HG03342 (cell line): ENCODE measurements around the gene AQP5.

Experiments
- ATAC-seq: cut with Tn5 transposase; IDR thresholded peaks from one replicate; pipeline ENCODE4 v1.9.1; 2021; ENCODE audit warnings: mild to moderate bottlenecking, moderate library complexity; ENCODE audit not compliant: unreplicated experiment

The AQP5 gene

GRCh38 chr12:49963976-49964815, 2.5 kb downstream of the AQP5 start:
- ATAC-seq: no peak

GRCh38 chr12:49964849-49965624, 3.4 kb downstream of the AQP5 start:
- no peak for ATAC-seq

GRCh38 chr12:49965836-49966235, 4.2 kb downstream of the AQP5 start:
- ATAC-seq: no peak

- no peak for ATAC-seq
Measured at GRCh38 chr12:49966511-49967041, 4.9 kb downstream of the AQP5 start.

GRCh38 chr12:49967042-49967776, 5.5 kb downstream of the AQP5 start:
- ATAC-seq: no peak

- ATAC-seq: no peak
Measured at GRCh38 chr12:49967777-49968250, 6.1 kb downstream of the AQP5 start.

- ATAC-seq: no peak
Measured at GRCh38 chr12:49968471-49968870, 6.8 kb downstream of the AQP5 start.

GRCh38 chr12:49969027-49969426, 7.4 kb downstream of the AQP5 start:
- no peak for ATAC-seq

- no peak for ATAC-seq
Measured at GRCh38 chr12:49969651-49970429, 8.2 kb downstream of the AQP5 start.

GRCh38 chr12:49970658-49971057, 9.0 kb downstream of the AQP5 start:
- ATAC-seq: no peak

- ATAC-seq: no peak
Measured at GRCh38 chr12:49971141-49971540, 9.5 kb downstream of the AQP5 start.

GRCh38 chr12:49972129-49972528, 10.5 kb downstream of the AQP5 start:
- no peak for ATAC-seq

GRCh38 chr12:49972641-49973360, 11.1 kb downstream of the AQP5 start, which contains the start of gene AQP6:
Gene AQP6 (plus strand): TSS chr12:49972947. CDS start chr12:49973174, 227 bp downstream.
- ATAC-seq: no peak

- ATAC-seq: no peak
Measured at GRCh38 chr12:49973361-49973830, 11.7 kb downstream of the AQP5 start.

GRCh38 chr12:49974231-49974675, 12.6 kb downstream of the AQP5 start:
- no peak for ATAC-seq

- ATAC-seq: no peak
Measured at GRCh38 chr12:49974677-49975317, 13.1 kb downstream of the AQP5 start.

- no peak for ATAC-seq
Measured at GRCh38 chr12:49975318-49975761, 13.7 kb downstream of the AQP5 start.

- ATAC-seq: no peak
Measured at GRCh38 chr12:49976557-49976956, 14.9 kb downstream of the AQP5 start.

GRCh38 chr12:49978125-49978524, 16.5 kb downstream of the AQP5 start:
- ATAC-seq: no peak
